Astrocyte (in vitro differentiated cells and primary cell): ENCODE measurements around the gene XBP1. TPM values are rescaled to one million over a fixed set of nuclear protein-coding genes. Genes with fewer than 3 reads are reported as not detected.

Experiments used
- DNase-seq: peaks from one replicate; pipeline ENCODE4 v3.0.0-alpha.2; 2010; ENCODE audit warnings: low read depth
- FAIRE-seq: peaks from 2 replicates; lab custom pipeline; 2011; peaks lifted over from hg19 to GRCh38; lab: Jason Lieb, UNC
- H2AFZ ChIP-seq: 2 replicates; pipeline ENCODE4 v1.6.0; 2012; ENCODE audit warnings: low read depth, low read length, inconsistent platforms
- H3K27ac ChIP-seq: 2 replicates; pipeline ENCODE4 v1.5.1; 2011; ENCODE audit warnings: low read depth, low read length, inconsistent platforms
- H3K27me3 ChIP-seq: 2 replicates; pipeline ENCODE4 v1.6.0; 2011; ENCODE audit warnings: low read length, inconsistent platforms; ENCODE audit not compliant: insufficient read depth
- H3K36me3 ChIP-seq: 2 replicates; pipeline ENCODE4 v1.5.1; 2011; ENCODE audit warnings: low read length, inconsistent platforms; ENCODE audit not compliant: insufficient read depth
- H3K4me1 ChIP-seq: 2 replicates; pipeline ENCODE4 v1.5.1; 2011; ENCODE audit warnings: low read length, inconsistent platforms; ENCODE audit not compliant: insufficient read depth
- H3K4me2 ChIP-seq: 2 replicates; pipeline ENCODE4 v1.6.0; 2012; ENCODE audit warnings: low read length, inconsistent platforms
- H3K4me3 ChIP-seq: 2 replicates; pipeline ENCODE4 v1.5.1; 2011; ENCODE audit warnings: low read depth, mild to moderate bottlenecking, low read length, inconsistent platforms; ENCODE audit not compliant: insufficient read depth
- H3K79me2 ChIP-seq: 2 replicates; pipeline ENCODE4 v1.6.0; 2012; ENCODE audit warnings: mild to moderate bottlenecking, low read length, inconsistent platforms; ENCODE audit not compliant: insufficient read depth
- H3K9ac ChIP-seq: 2 replicates; pipeline ENCODE4 v1.6.0; 2012; ENCODE audit warnings: mild to moderate bottlenecking, low read length, inconsistent platforms
- H3K9me3 ChIP-seq: 2 replicates; pipeline ENCODE4 v1.5.1; 2012; ENCODE audit warnings: low read depth, mild to moderate bottlenecking, low read length, inconsistent platforms; ENCODE audit not compliant: insufficient read depth
- H4K20me1 ChIP-seq: 2 replicates; pipeline ENCODE4 v1.6.0; 2012; ENCODE audit warnings: low read length, inconsistent platforms; ENCODE audit not compliant: insufficient read depth
- H3K27ac Mint-ChIP-seq: one replicate; pipeline ENCODE4 v1.8.0; 2021; ENCODE audit warnings: mild to moderate bottlenecking, mixed read lengths; ENCODE audit not compliant: unreplicated experiment
- H3K27me3 Mint-ChIP-seq: one replicate; pipeline ENCODE4 v1.8.0; 2021; ENCODE audit warnings: low read depth, mixed read lengths; ENCODE audit not compliant: unreplicated experiment
- H3K36me3 Mint-ChIP-seq: one replicate; pipeline ENCODE4 v1.8.0; 2021; ENCODE audit warnings: low read depth, mixed read lengths; ENCODE audit not compliant: unreplicated experiment
- H3K4me1 Mint-ChIP-seq: one replicate; pipeline ENCODE4 v1.8.0; 2021; ENCODE audit warnings: low read depth, mixed read lengths; ENCODE audit not compliant: unreplicated experiment
- H3K4me3 Mint-ChIP-seq: one replicate; pipeline ENCODE4 v1.8.0; 2021; ENCODE audit warnings: mild to moderate bottlenecking, moderate library complexity, mixed read lengths; ENCODE audit not compliant: unreplicated experiment
- H3K9me3 Mint-ChIP-seq: one replicate; pipeline ENCODE4 v1.8.0; 2021; ENCODE audit warnings: mild to moderate bottlenecking, mixed read lengths; ENCODE audit not compliant: unreplicated experiment
- EZH2 ChIP-seq: IDR thresholded peaks from 2 replicates; pipeline ENCODE4 v1.6.1; 2012; ENCODE audit warnings: mild to moderate bottlenecking, low read length, inconsistent platforms; ENCODE audit not compliant: insufficient read depth
- total RNA-seq: library from RNA; stranded (reverse); gene quantifications from 2 replicates; pipeline ENCODE4 v1.2.1, GENCODE V29; 2021
- TF ChIP-seq, protein P1 (sequence below): IDR thresholded peaks from 2 replicates; pipeline ENCODE4 v1.5.1; 2011; ENCODE audit warnings: low read depth, mild to moderate bottlenecking, inconsistent platforms, low read length, moderate library complexity; ENCODE audit not compliant: insufficient read depth

Gene XBP1
- total RNA-seq, 1 donor from 2014 or later: 142 TPM

DNA sequence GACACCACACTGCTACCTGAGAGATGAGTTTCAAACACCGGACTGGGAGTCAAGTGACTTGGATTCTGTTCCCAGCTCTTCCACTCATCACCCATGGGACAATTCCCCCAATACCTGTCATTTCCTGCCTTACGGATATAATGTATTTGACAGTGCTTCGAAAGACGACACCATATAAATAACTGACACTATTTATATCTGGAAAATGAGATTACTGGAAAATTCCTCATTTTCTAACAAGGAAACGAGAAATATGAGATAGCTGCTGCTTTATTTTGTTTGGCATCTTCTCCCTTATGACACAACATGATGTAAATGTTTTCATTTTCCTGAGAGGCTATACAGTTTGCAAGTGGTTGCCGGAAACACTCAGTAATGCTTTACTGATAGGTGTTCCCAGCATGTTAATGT, 49.9 kb downstream of the XBP1 start:
- no peaks in the 10 kb centered on the region for H3K79me2 ChIP-seq
- H3K9me3 Mint-ChIP-seq: no peaks in the 10 kb centered on the region
- no peak overlapping the region for H3K4me3 Mint-ChIP-seq
- FAIRE-seq (no peak), DNase-seq (peak; percentile 84)
- H4K20me1 ChIP-seq: no peaks in the 10 kb centered on the region
- no peaks in the 10 kb centered on the region for H3K27me3 Mint-ChIP-seq
- H3K36me3 ChIP-seq: peaks cover 14% of the 10 kb centered on the region
- peak overlapping the region; percentile 15 for H2AFZ ChIP-seq
- no peaks in the 10 kb centered on the region for H3K9me3 ChIP-seq
- H3K4me1 ChIP-seq: peaks cover 14% of the 10 kb centered on the region
- H3K36me3 Mint-ChIP-seq: peaks cover 14% of the 10 kb centered on the region
- H3K27ac ChIP-seq: peak overlapping the region; percentile 76
- H3K4me3 ChIP-seq: no peak overlapping the region
- H3K4me1 Mint-ChIP-seq: no peaks in the 10 kb centered on the region
- TF ChIP-seq EZH2: no peak
- TF ChIP-seq, protein P1, sequence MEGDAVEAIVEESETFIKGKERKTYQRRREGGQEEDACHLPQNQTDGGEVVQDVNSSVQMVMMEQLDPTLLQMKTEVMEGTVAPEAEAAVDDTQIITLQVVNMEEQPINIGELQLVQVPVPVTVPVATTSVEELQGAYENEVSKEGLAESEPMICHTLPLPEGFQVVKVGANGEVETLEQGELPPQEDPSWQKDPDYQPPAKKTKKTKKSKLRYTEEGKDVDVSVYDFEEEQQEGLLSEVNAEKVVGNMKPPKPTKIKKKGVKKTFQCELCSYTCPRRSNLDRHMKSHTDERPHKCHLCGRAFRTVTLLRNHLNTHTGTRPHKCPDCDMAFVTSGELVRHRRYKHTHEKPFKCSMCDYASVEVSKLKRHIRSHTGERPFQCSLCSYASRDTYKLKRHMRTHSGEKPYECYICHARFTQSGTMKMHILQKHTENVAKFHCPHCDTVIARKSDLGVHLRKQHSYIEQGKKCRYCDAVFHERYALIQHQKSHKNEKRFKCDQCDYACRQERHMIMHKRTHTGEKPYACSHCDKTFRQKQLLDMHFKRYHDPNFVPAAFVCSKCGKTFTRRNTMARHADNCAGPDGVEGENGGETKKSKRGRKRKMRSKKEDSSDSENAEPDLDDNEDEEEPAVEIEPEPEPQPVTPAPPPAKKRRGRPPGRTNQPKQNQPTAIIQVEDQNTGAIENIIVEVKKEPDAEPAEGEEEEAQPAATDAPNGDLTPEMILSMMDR: no peak
- no peak overlapping the region for H3K27ac Mint-ChIP-seq
- H3K9ac ChIP-seq: peak overlapping the region; percentile 20
- no peaks in the 10 kb centered on the region for H3K27me3 ChIP-seq
- peak overlapping the region; percentile 73 for H3K4me2 ChIP-seq

Other genes with a start within 250 kb of the XBP1 start
- 23.2 and 24.4 TPM in 2 replicates for gene TTC28, start 120.7 kb downstream of the XBP1 start, total RNA-seq
- gene CHEK2, start 58.7 kb downstream of the XBP1 start, total RNA-seq: 5.7 and 7.5 TPM in 2 replicates
- gene HSCB, start 58.5 kb downstream of the XBP1 start, total RNA-seq: 10.4 and 10.7 TPM in 2 replicates
- 13.5 and 15.8 TPM in 2 replicates for gene CCDC117, start 27.9 kb downstream of the XBP1 start, total RNA-seq
- 5.8 and 5.9 TPM in 2 replicates for gene ZNRF3, start 83.0 kb upstream of the XBP1 start, total RNA-seq